Aorta (tissue), 5 donors: Measurements from ENCODE around the gene SIGLEC6. TPM values are rescaled to one million over a fixed set of nuclear protein-coding genes. Genes with fewer than 3 reads are reported as not detected.

Source experiments
- ATAC-seq: fragments of 200-7000 bp; cut with Tn5 transposase; one replicate; pipeline ENCODE4 v1.9.1; 2022; ENCODE audit warnings: moderate library complexity; ENCODE audit not compliant: low FRiP score
- DNase-seq, 2 donors: peaks; one replicate each; pipeline ENCODE4 v3.0.0-alpha.2; 2020
- H3K27ac ChIP-seq, 2 donors: one replicate each; pipeline ENCODE4 v1.5.1; 2013; ENCODE audit warnings: low read length in 2 of 2, mild to moderate bottlenecking in 2 of 2, moderate library complexity in 2 of 2, control low read depth in 1 of 2, inconsistent platforms in 1 of 2, low read depth in 1 of 2
- H3K27me3 ChIP-seq, 2 donors: one replicate each; pipeline ENCODE4 v1.6.1; 2013; ENCODE audit warnings: control low read depth in 1 of 2, low read length in 1 of 2, mild to moderate bottlenecking in 1 of 2, moderate library complexity in 1 of 2; ENCODE audit not compliant: insufficient read depth in 2 of 2, control insufficient read depth in 1 of 2
- H3K36me3 ChIP-seq, 2 donors: one replicate each; pipeline ENCODE4 v1.6.1; 2013; ENCODE audit warnings: control low read depth in 1 of 2, low read length in 1 of 2, mild to moderate bottlenecking in 1 of 2; ENCODE audit not compliant: insufficient read depth in 2 of 2, control insufficient read depth in 1 of 2
- H3K4me1 ChIP-seq, 2 donors: one replicate each; pipeline ENCODE4 v1.6.1; 2013; ENCODE audit warnings: low read length in 2 of 2, control low read depth in 1 of 2, mild to moderate bottlenecking in 1 of 2, moderate library complexity in 1 of 2; ENCODE audit not compliant: insufficient read depth in 2 of 2, control insufficient read depth in 1 of 2
- H3K4me3 ChIP-seq, 2 donors: one replicate each; pipeline ENCODE4 v1.5.1; 2013; ENCODE audit warnings: low read length in 2 of 2, control low read depth in 1 of 2, mild to moderate bottlenecking in 1 of 2
- H3K9me3 ChIP-seq: one replicate; pipeline ENCODE4 v1.6.1; 2013; ENCODE audit warnings: mild to moderate bottlenecking, low read length; ENCODE audit not compliant: control insufficient read depth
- WGBS, 2 donors: extraction: QIAGEN DNeasy Blood & Tissue Kit; methylation state at CpG; one replicate each; pipeline ENCODE4 v1.1.7; 2013; 5-methylcytosine and 5-hydroxymethylcytosine counted together
- intact Hi-C, 2 donors: fragments of 100-400 bp; cut with DNase I; formaldehyde crosslinking; loops; one replicate each; pipeline versions ENCODE4 v1.14.2 to v1.15.0; 2022
- polyA plus RNA-seq, 2 donors: library from polyadenylated mRNA; stranded (reverse); fragments of 200-250 nt; gene quantifications; one replicate each; pipeline ENCODE4 v1.2.3, GENCODE V29; 2013
- total RNA-seq, 2 donors: library from RNA; stranded (reverse); fragmentation: NEBNext Ultra II Directional; extraction: Animal tissue kit (Norgen Biotek cat#: 25700); gene quantifications; one replicate each; pipeline ENCODE4 v1.2.1, GENCODE V29; 2021
- donor health status: healthy with polysubstance abuse.
- donor health status: Bipolar disorder and iron deficiency.
- donor health status: DM: no; HTN: no; CAD: no.
- donor health status: DM: no; HTN: no; CAD: no.
- donor health status: DM: yes; HTN: yes; CAD: no.

Gene SIGLEC6
- total and polyA plus RNA-seq, 4 donors, result 0.52 to 2.9 TPM; not detected in 2

- 30 to 33% methylated on average over 2 of the region's 2 CpGs for WGBS, 2 donors
- no peak for ATAC-seq
Measured at GRCh38 chr19:51493776-51494175, 37.7 kb downstream of the SIGLEC6 start.

GRCh38 chr19:51491586-51491985 is 39.9 kb downstream of the SIGLEC6 start:
- DNase-seq (no peak), ATAC-seq (no peak)
- Histone ChIP-seq H3K36me3 (no peaks in the 10 kb centered on the region), H3K27me3 (no peaks in the 10 kb centered on the region), H3K4me3 (no peak overlapping the region), H3K4me1 (no peaks in the 10 kb centered on the region), H3K9me3 (no peaks in the 10 kb centered on the region), H3K27ac (no peak overlapping the region)
- intact Hi-C loops, result no loop called here
- 75% methylated on average over 7 of the region's 7 CpGs for whole genome bisulfite sequencing, 2 donors

More at GRCh38 chr19:51493776-51494175, 37.7 kb downstream of the SIGLEC6 start:
- Histone ChIP-seq H3K27ac (no peak overlapping the region), H3K4me1 (no peaks in the 10 kb centered on the region), H3K36me3 (no peaks in the 10 kb centered on the region), H3K4me3 (no peak overlapping the region), H3K27me3 (no peaks in the 10 kb centered on the region), H3K9me3 (no peaks in the 10 kb centered on the region)
- no peak for DNase-seq
- intact Hi-C loops, result no loop called here

DNA sequence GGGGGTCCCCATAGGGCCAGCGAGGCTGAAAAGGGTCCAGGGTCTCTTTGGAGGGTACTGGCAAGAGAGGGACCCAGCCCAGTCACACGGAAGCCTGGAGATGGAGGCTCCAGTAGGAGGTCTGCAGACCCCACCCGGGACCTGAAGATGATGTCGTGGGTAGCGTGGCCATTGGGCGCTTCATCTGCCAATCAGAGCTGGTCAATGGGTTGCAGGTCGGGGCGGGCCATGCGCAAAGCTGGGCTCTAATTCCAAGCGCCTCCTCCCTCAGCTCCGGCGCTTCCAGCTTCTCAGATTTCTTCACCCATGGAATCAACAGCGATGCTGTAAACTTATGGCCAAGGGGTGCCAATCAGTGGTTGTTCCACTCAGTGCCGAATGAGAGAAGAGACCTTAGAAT is 40.8 kb downstream of the SIGLEC6 start:
- ATAC-seq, result no peak
- Histone ChIP-seq H3K4me3 (no peak overlapping the region), H3K9me3 (no peaks in the 10 kb centered on the region), H3K36me3 (no peaks in the 10 kb centered on the region), H3K4me1 (no peaks in the 10 kb centered on the region), H3K27ac (no peak overlapping the region), H3K27me3 (no peaks in the 10 kb centered on the region)
- no peak for DNase-seq
- 36 to 44% methylated on average over 14 of the region's 14 CpGs for WGBS, 2 donors
- intact Hi-C loops, result no loop called here

DNA sequence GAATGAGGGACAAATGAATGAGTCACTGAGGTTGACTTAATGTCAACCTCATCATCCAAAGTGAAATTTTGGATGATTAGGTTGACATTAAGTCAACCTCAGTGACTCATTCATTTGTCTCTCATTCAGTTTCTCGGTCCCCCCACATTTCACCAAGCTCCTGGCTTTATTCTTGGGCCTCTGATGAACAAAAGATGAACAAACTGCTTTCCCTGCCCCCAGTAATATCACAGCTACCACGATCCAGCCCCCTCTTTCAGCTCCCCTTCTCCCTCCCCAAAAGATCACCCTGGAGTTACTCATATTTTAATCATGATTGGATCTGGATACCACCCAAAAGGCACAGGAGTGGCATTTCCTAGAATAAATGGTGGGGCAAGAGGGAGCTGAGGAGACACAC is 42.4 kb downstream of the SIGLEC6 start:
- Histone ChIP-seq H3K4me3 (no peak overlapping the region), H3K36me3 (no peaks in the 10 kb centered on the region), H3K27ac (no peak overlapping the region), H3K27me3 (no peaks in the 10 kb centered on the region), H3K9me3 (no peaks in the 10 kb centered on the region), H3K4me1 (no peaks in the 10 kb centered on the region)
- 47 to 52% methylated on average over 2 of the region's 2 CpGs for whole genome bisulfite sequencing, 2 donors
- ATAC-seq (no peak), DNase-seq (no peak)
- intact Hi-C loops, result no loop called here

- no peaks in the 10 kb centered on the region for H3K9me3 ChIP-seq
- 67 to 73% methylated on average over 3 of the region's 3 CpGs for WGBS, 2 donors
Measured at GRCh38 chr19:51488491-51488890, 43.0 kb downstream of the SIGLEC6 start.

GRCh38 chr19:51485960-51486660 is 45.4 kb downstream of the SIGLEC6 start:
- Histone ChIP-seq H3K4me3 (no peak overlapping the region), H3K36me3 (no peaks in the 10 kb centered on the region), H3K4me1 (no peaks in the 10 kb centered on the region), H3K9me3 (no peaks in the 10 kb centered on the region), H3K27ac (no peak overlapping the region), H3K27me3 (no peaks in the 10 kb centered on the region)
- 83 to 85% methylated on average over 5 of the region's 5 CpGs for whole genome bisulfite sequencing, 2 donors
- intact Hi-C loops, result no loop called here
- DNase-seq (no peak), ATAC-seq (no peak)

More at GRCh38 chr19:51488491-51488890, 43.0 kb downstream of the SIGLEC6 start:
- ATAC-seq, result no peak
- Histone ChIP-seq H3K4me1 (no peaks in the 10 kb centered on the region), H3K36me3 (no peaks in the 10 kb centered on the region), H3K4me3 (no peak overlapping the region), H3K27ac (no peak overlapping the region), H3K27me3 (no peaks in the 10 kb centered on the region)
- no peak for DNase-seq
- intact Hi-C loops, result no loop called here

DNA sequence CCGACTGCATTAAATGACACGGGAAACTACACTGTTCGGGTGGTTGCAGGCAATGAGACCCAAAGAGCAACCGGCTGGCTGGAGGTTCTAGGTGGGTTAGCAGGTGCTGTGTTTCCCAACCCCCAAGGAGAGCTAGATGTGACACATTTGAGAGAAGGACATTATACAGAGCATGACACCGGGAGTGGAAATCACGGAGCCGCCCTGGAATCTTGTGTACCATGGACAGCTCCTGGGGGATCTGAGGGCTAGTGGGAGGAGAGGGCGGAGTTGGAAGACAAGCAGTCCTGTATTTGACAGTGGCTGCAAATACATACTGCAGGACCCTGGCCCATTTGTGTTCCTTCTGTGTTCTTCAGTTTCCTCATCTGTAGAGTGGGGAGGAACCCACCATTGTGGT is 50.9 kb downstream of the SIGLEC6 start:
- H3K27me3 ChIP-seq, result no peaks in the 10 kb centered on the region
- WGBS, 2 donors, result 36 to 40% methylated on average over 8 of the region's 8 CpGs
- H3K27ac ChIP-seq, result no peak overlapping the region
- ATAC-seq, result no peak
- H3K36me3 ChIP-seq, result no peaks in the 10 kb centered on the region
- intact Hi-C loops, result no loop called here
- no peak for DNase-seq
- no peak overlapping the region for H3K4me3 ChIP-seq
- no peaks in the 10 kb centered on the region for H3K9me3 ChIP-seq
- no peaks in the 10 kb centered on the region for H3K4me1 ChIP-seq

DNA sequence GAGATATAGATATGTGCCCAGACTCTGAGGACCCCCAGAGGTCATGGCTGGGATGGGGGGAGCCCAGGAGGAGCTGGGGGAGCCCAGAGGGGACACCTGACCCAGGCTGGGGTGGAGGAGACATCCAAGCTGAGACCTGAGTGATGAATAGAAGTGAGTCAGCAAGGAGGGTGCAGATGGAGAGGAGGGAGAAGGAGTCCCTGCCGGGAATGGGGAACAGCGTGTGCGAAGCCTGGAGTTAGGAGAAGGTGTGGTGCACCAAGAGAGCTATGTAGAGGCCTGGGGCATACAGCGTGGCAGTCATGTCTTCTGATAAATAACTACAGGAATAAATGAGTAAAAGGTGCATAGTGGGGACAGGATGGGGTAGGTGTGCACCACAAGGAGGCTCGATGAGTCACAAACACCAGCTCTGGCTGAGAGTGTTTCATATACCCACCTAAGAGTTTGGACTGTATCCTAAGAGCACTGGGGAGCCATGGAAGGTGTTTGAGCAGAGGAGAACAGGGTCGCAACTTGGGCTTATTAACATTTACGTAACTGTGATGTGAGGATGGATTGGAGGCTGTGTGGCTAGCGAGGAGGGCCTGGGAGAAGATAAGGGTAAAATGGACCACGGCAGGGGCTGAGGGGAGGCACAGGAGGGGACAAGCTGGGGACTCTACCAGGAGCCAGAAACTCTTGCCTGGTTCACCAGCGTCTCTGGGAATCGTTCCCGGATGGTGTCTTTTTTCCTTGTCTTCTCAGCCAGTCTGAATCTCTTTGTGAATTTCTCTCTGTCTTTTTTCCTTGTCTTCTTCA is 51.7 kb downstream of the SIGLEC6 start:
- Histone ChIP-seq H3K4me1 (no peaks in the 10 kb centered on the region), H3K27ac (no peak overlapping the region), H3K27me3 (no peaks in the 10 kb centered on the region), H3K9me3 (no peaks in the 10 kb centered on the region), H3K4me3 (no peak overlapping the region), H3K36me3 (no peaks in the 10 kb centered on the region)
- no peak for ATAC-seq
- intact Hi-C loops, result no loop called here
- no peak for DNase-seq
- WGBS, 2 donors, result 80 to 83% methylated on average over 12 of the region's 12 CpGs
